Heart left ventricle (tissue), 16 donors: Measurements from ENCODE around the gene LCE1D. TPM values are rescaled to one million over a fixed set of nuclear protein-coding genes. Genes with fewer than 3 reads are reported as not detected.

Source experiments
- ATAC-seq, 4 donors: fragments of 200-7000 bp; cut with Tn5 transposase; one replicate each; pipeline ENCODE4 v1.9.1; 2020 to 2022; ENCODE audit warnings: moderate library complexity in 4 of 4, mild to moderate bottlenecking in 3 of 4, moderate number of reproducible peaks in 1 of 4
- DNase-seq, 5 donors: peaks; one replicate each; pipeline ENCODE4 v3.0.0-alpha.2; 2020
- H3K27ac ChIP-seq, 12 donors: fragments of 200-600 bp; sonication (generic) in 4 of 12; one replicate each; pipeline versions ENCODE4 v1.5.0 to v1.8.0; 2016 to 2022; ENCODE audit warnings: mild to moderate bottlenecking in 2 of 12
- H3K27me3 ChIP-seq, 9 donors: fragments of 200-600 bp; sonication (generic) in 2 of 9; one replicate each; pipeline versions ENCODE4 v1.5.1 to v1.8.0; 2016 to 2022; ENCODE audit warnings: mild to moderate bottlenecking in 3 of 9
- H3K36me3 ChIP-seq, 9 donors: fragments of 200-600 bp; sonication (generic) in 2 of 9; one replicate each; pipeline versions ENCODE4 v1.5.0 to v1.8.0; 2018 to 2022; ENCODE audit warnings: mild to moderate bottlenecking in 2 of 9
- H3K4me1 ChIP-seq, 12 donors: fragments of 200-600 bp; sonication (generic) in 4 of 12; one replicate each; pipeline versions ENCODE4 v1.5.0 to v1.8.0; 2016 to 2022; ENCODE audit warnings: mild to moderate bottlenecking in 3 of 12
- H3K4me3 ChIP-seq, 12 donors: fragments of 200-600 bp; sonication (generic) in 4 of 12; one replicate each; pipeline versions ENCODE4 v1.5.0 to v1.8.0; 2017 to 2022; ENCODE audit warnings: mild to moderate bottlenecking in 9 of 12, moderate library complexity in 4 of 12
- H3K9me3 ChIP-seq, 12 donors: fragments of 200-600 bp; sonication (generic) in 4 of 12; one replicate each; pipeline versions ENCODE4 v1.5.0 to v1.8.0; 2016 to 2022; ENCODE audit warnings: mild to moderate bottlenecking in 1 of 12
- CTCF ChIP-seq, 12 donors: fragments of 200-600 bp; sonication (generic) in 4 of 12; IDR thresholded peaks; one replicate each; pipeline versions ENCODE4 v1.5.0 to v1.8.0; 2018 to 2022; ENCODE audit warnings: antibody characterized with exemption in 12 of 12, mild to moderate bottlenecking in 5 of 12
- POLR2A ChIP-seq, 2 donors: fragments of 450-650 bp; IDR thresholded peaks; one replicate each; pipeline ENCODE4 v1.6.1; 2017; ENCODE audit warnings: antibody characterized with exemption in 2 of 2, mild to moderate bottlenecking in 2 of 2, moderate library complexity in 2 of 2
- WGBS, 4 donors: extraction: QIAGEN DNeasy Blood & Tissue Kit in 2 of 4; methylation state at CpG; one replicate each; pipeline versions ENCODE4 v1.1.5 to v1.1.7; 2013 to 2018; 5-methylcytosine and 5-hydroxymethylcytosine counted together
- intact Hi-C, 10 donors: fragments of 100-400 bp; cut with DNase I; formaldehyde crosslinking; loops; one replicate each; pipeline versions ENCODE4 v1.11.1 to v1.14.2; 2022
- polyA plus RNA-seq, 2 donors: library from polyadenylated mRNA; stranded (reverse); fragments of 200-250 nt; gene quantifications; one replicate each; pipeline ENCODE4 v1.2.3, GENCODE V29; 2013
- total RNA-seq, 9 donors: library from RNA; depleted of rRNA in 2 of 9; stranded (reverse); fragments of >200 nt in 2 of 9; fragmentation: NEBNext Ultra II Directional in 3 of 9; extraction: Animal tissue kit (Norgen Biotek cat#: 25700) in 3 of 9; gene quantifications; one replicate each; pipeline versions ENCODE4 v1.1.0 to v1.2.4, GENCODE V29; 2016 to 2023
- donor health status: ischemic (EF 13 %, LVEDD 7.1; RV severe dilation, severe dysfunction).
- donor health status: healthy with polysubstance abuse.
- donor health status: DM: no; HTN: yes; CAD: no.
- donor health status: DM: no; HTN: no; CAD: no.
- donor health status: ischemic (EF 25% LVEDD 6.9; RV normal size, moderate dysfunction).
- donor health status: ischemic (EF 25% LVEDD 5.7; RV mildly dilated, moderate dysfunction).
- donor health status: healthy.
- donor health status: DM: yes; HTN: yes; CAD: no.
- donor health status: ischemic (EF 35%, LVEDD 5.7; RV mildly dilated, moderate dysfunction).
- donor health status: nonischemic (EF 11% LVEDD 7.7; RV severe dilation, severe dysfunction).
- donor health status: DM: yes; HTN: yes; CAD: no.
- donor health status: PGD.
- donor health status: ischemic (EF 29% LVEDD 5.4; RV normal size, mild dysfunction).
- donor health status: nonischemic (EF 23%, LVEDD 6.1; RV moderate dilation, normal function).

The LCE1D gene
- total and polyA plus RNA-seq, 11 donors, result not detected

GRCh38 chr1:152760551-152761190 lies 35.9 kb upstream of the LCE1D start:
- DNase-seq (peak in 1 of 5 donors; percentile 46), ATAC-seq (peak in 1 of 4 donors; percentile 18)
- no peaks in the 10 kb centered on the region for H3K4me1 ChIP-seq
- H3K4me3 ChIP-seq, result no peak overlapping the region
- intact Hi-C loops, result no loop called here
- 87 to 92% (median 89%) methylated on average over 25 to 31 of the region's 31 CpGs for WGBS, 4 donors
- H3K36me3 ChIP-seq, result no peaks in the 10 kb centered on the region
- no peak for TF ChIP-seq CTCF (IDR thresholded peaks at IDR 0.05)
- TF ChIP-seq POLR2A (IDR thresholded peaks at IDR 0.05), result no peak
- no peaks in the 10 kb centered on the region for H3K9me3 ChIP-seq
- no peak overlapping the region for H3K27ac ChIP-seq
- peaks cover 0 to 4% (median 0%) of the 10 kb centered on the region in 9 donors for H3K27me3 ChIP-seq

- no peak overlapping the region for H3K27ac ChIP-seq
- ATAC-seq (no peak), DNase-seq (no peak)
- no peaks in the 10 kb centered on the region for H3K9me3 ChIP-seq
- 83 to 93% (median 83%) methylated on average over 3 of the region's 3 CpGs for WGBS, 4 donors
- no peak for TF ChIP-seq POLR2A (IDR thresholded peaks at IDR 0.05)
- TF ChIP-seq CTCF (IDR thresholded peaks at IDR 0.05), result no peak
- intact Hi-C loops, result no loop called here
- peaks cover 0 to 8% (median 0%) of the 10 kb centered on the region in 9 donors for H3K27me3 ChIP-seq
- no peaks in the 10 kb centered on the region for H3K36me3 ChIP-seq
- H3K4me3 ChIP-seq, result no peak overlapping the region
- no peaks in the 10 kb centered on the region for H3K4me1 ChIP-seq
These were observed 34.8 kb upstream of the LCE1D start for GRCh38 chr1:152761609-152762213.

- no peak overlapping the region for H3K27ac ChIP-seq
- no peaks in the 10 kb centered on the region for H3K36me3 ChIP-seq
- no peak overlapping the region for H3K4me3 ChIP-seq
- 43 to 60% (median 44%) methylated on average over 8 of the region's 8 CpGs for WGBS, 4 donors
- H3K9me3 ChIP-seq, result no peaks in the 10 kb centered on the region
- H3K4me1 ChIP-seq, result no peaks in the 10 kb centered on the region
- DNase-seq (no peak), ATAC-seq (peak in 1 of 4 donors; percentile 18)
- intact Hi-C loops, result no loop called here
- peaks cover 0 to 8% (median 0%) of the 10 kb centered on the region in 9 donors for H3K27me3 ChIP-seq
- TF ChIP-seq CTCF (IDR thresholded peaks at IDR 0.05), result no peak
- TF ChIP-seq POLR2A (IDR thresholded peaks at IDR 0.05), result no peak
These were observed 27.5 kb upstream of the LCE1D start for GRCh38 chr1:152768847-152769533.

GRCh38 chr1:152770411-152770810 lies 26.1 kb upstream of the LCE1D start:
- H3K4me3 ChIP-seq, result no peak overlapping the region
- H3K27me3 ChIP-seq, result peaks cover 0 to 8% (median 0%) of the 10 kb centered on the region in 9 donors
- no peak overlapping the region for H3K27ac ChIP-seq
- intact Hi-C loops, result no loop called here
- H3K9me3 ChIP-seq, result no peaks in the 10 kb centered on the region
- ATAC-seq, result no peak
- WGBS, 4 donors, result 55 to 70% (median 60%) methylated on average over 1 of the region's 1 CpG
- H3K4me1 ChIP-seq, result no peaks in the 10 kb centered on the region
- TF ChIP-seq CTCF (IDR thresholded peaks at IDR 0.05) (no peak), POLR2A (IDR thresholded peaks at IDR 0.05) (no peak)
- no peaks in the 10 kb centered on the region for H3K36me3 ChIP-seq
- no peak for DNase-seq
